Keratinocyte (primary cell): ENCODE data around the gene PCDHB13. TPM values are rescaled to one million over a fixed set of nuclear protein-coding genes. Genes with fewer than 3 reads are reported as not detected.

Experiments
- DNase-seq: peaks from one replicate; pipeline ENCODE4 v3.0.0-alpha.2; 2011; ENCODE audit warnings: low read depth, missing footprints, low spot score
- FAIRE-seq: peaks from 2 replicates; lab custom pipeline; 2011; peaks lifted over from hg19 to GRCh38; lab: Jason Lieb, UNC
- H2AFZ ChIP-seq: 2 replicates; pipeline ENCODE4 v1.6.0; 2012; ENCODE audit warnings: low read length, control low read depth, inconsistent platforms; ENCODE audit not compliant: control insufficient read depth
- H3K27ac ChIP-seq: 2 replicates; pipeline ENCODE4 v1.5.1; 2011; ENCODE audit warnings: low read length; ENCODE audit not compliant: control insufficient read depth, insufficient read depth
- H3K27me3 ChIP-seq: 3 replicates; pipeline ENCODE4 v1.6.0; 2011; ENCODE audit warnings: low read length; ENCODE audit not compliant: control insufficient read depth, insufficient read depth; ENCODE audit errors: extremely low read depth
- H3K36me3 ChIP-seq, 2 experiments: 2 replicates in 1 of 2; 3 replicates in 1 of 2; pipeline ENCODE4 v1.5.1; 2011; ENCODE audit warnings: low read length in 2 of 2, mild to moderate bottlenecking in 1 of 2; ENCODE audit not compliant: control insufficient read depth in 2 of 2, insufficient read depth in 2 of 2; ENCODE audit errors: extremely low read depth in 1 of 2
- H3K4me1 ChIP-seq: 3 replicates; pipeline ENCODE4 v1.5.1; 2011; ENCODE audit warnings: low read length; ENCODE audit not compliant: control insufficient read depth, insufficient read depth; ENCODE audit errors: extremely low read depth
- H3K4me2 ChIP-seq: 3 replicates; pipeline ENCODE4 v1.6.0; 2011; ENCODE audit warnings: low read depth, low read length; ENCODE audit not compliant: control insufficient read depth, insufficient read depth; ENCODE audit errors: extremely low read depth
- H3K4me3 ChIP-seq, 3 experiments: fragments of 200-600 bp in 1 of 3; sonication (generic) in 1 of 3; 2 replicates in 2 of 3; 3 replicates in 1 of 3; pipeline ENCODE4 v1.5.1; 2011 to 2016; ENCODE audit warnings: low read length in 3 of 3, mild to moderate bottlenecking in 3 of 3, control low read depth in 2 of 3, inconsistent platforms in 1 of 3, low read depth in 1 of 3, mixed read lengths in 1 of 3, mixed run types in 1 of 3, moderate library complexity in 1 of 3; ENCODE audit not compliant: control insufficient read depth in 2 of 3, insufficient read depth in 2 of 3; ENCODE audit errors: extremely low read depth in 1 of 3
- H3K79me2 ChIP-seq: 2 replicates; pipeline ENCODE4 v1.6.0; 2012; ENCODE audit warnings: low read length; ENCODE audit not compliant: control insufficient read depth, insufficient read depth
- H3K9ac ChIP-seq: 3 replicates; pipeline ENCODE4 v1.6.0; 2011; ENCODE audit warnings: low read length; ENCODE audit not compliant: control insufficient read depth, insufficient read depth; ENCODE audit errors: extremely low read depth
- H3K9me1 ChIP-seq: 3 replicates; pipeline ENCODE4 v1.6.0; 2011; ENCODE audit warnings: low read length; ENCODE audit not compliant: control insufficient read depth, insufficient read depth; ENCODE audit errors: extremely low read depth
- H3K9me3 ChIP-seq: 2 replicates; pipeline ENCODE4 v1.5.1; 2012; ENCODE audit warnings: low read depth, low read length; ENCODE audit not compliant: control insufficient read depth
- H4K20me1 ChIP-seq: 3 replicates; pipeline ENCODE4 v1.6.0; 2011; ENCODE audit warnings: low read length; ENCODE audit not compliant: control insufficient read depth, insufficient read depth; ENCODE audit errors: extremely low read depth
- CTCF ChIP-seq, 3 experiments: IDR thresholded peaks in 1 of 3; conservative IDR thresholded peaks in 1 of 3; optimal IDR thresholded peaks in 1 of 3; 2 replicates in 2 of 3; 3 replicates in 1 of 3; pipeline versions ENCODE3 to v1.5.1; 2011; ENCODE audit warnings: low read length in 3 of 3, mild to moderate bottlenecking in 3 of 3, moderate library complexity in 2 of 3, control low read depth in 1 of 3, inconsistent platforms in 1 of 3; ENCODE audit not compliant: insufficient read depth in 2 of 3; ENCODE audit errors: extremely low read depth in 1 of 3
- EZH2 ChIP-seq: IDR thresholded peaks from one replicate; pipeline ENCODE4 v1.6.1; 2012; ENCODE audit warnings: inconsistent platforms, mild to moderate bottlenecking, low read length, moderate library complexity
- dilution Hi-C: fragments of 300-500 bp; cut with MboI; formaldehyde crosslinking; loops from one replicate; pipeline ENCODE4 v1.7.0; 2020; ENCODE audit warnings: low sequenced_read_pairs; ENCODE audit not compliant: extremely low pct_ligation_motif_present
- polyA plus RNA-seq, 5 experiments: library from polyadenylated mRNA; depleted of rRNA in 3 of 5; stranded (reverse) in 3 of 5; stranded (forward) in 1 of 5; unstranded in 1 of 5; fragments of >200 nt; gene quantifications; 1 replicate in 1 of 5; 2 replicates in 3 of 5; 3 replicates in 1 of 5; pipeline versions ENCODE4 v1.2.1 to v1.2.3, GENCODE V29; 2011 to 2012; ENCODE audit warnings: missing spikeins in 2 of 5, low read depth in 1 of 5, low replicate concordance in 1 of 5

The PCDHB13 gene
- polyA plus RNA-seq, 1 donor (not counting 4 experiments of a cell fraction or from before 2014, with no cell fraction given) = 0.07 TPM

GRCh38 chr5:141261238-141261546 lies 47.5 kb downstream of the PCDHB13 start:
- TF ChIP-seq CTCF (optimal IDR thresholded peaks at IDR 0.05 in 1 of 3, IDR thresholded peaks at IDR 0.05 in 1 of 3, conservative IDR thresholded peaks at IDR 0.05 in 1 of 3; ENCODE audit: extremely low read depth in 1 of 3, insufficient read depth in 2 of 3, low read length in 3 of 3) (no peak), EZH2 (no peak)
- Histone ChIP-seq H3K4me2 (no peak overlapping the region), H3K27me3 (no peaks in the 10 kb centered on the region), H3K9ac (no peak overlapping the region), H3K27ac (no peak overlapping the region), H3K4me1 (no peaks in the 10 kb centered on the region), H2AFZ (no peak overlapping the region), H3K9me1 (no peaks in the 10 kb centered on the region), H3K9me3 (peaks cover 7% of the 10 kb centered on the region), H3K79me2 (no peaks in the 10 kb centered on the region), H4K20me1 (no peaks in the 10 kb centered on the region), H3K36me3 (no peaks in the 10 kb centered on the region), H3K4me3 (no peak overlapping the region)
- dilution Hi-C loops = no loop called here
- no peak for FAIRE-seq
- no peak for DNase-seq

Other genes starting within 250 kb of the PCDHB13 start
- gene PCDHAC2, start 247.4 kb upstream of the PCDHB13 start, polyA plus RNA-seq = 1.2 to 2.1 TPM (median 1.9 TPM) in 3 replicates
- gene PCDHB1, start 162.5 kb upstream of the PCDHB13 start, polyA plus RNA-seq = not detected in 3 replicates
- 0.26 to 1.1 TPM (median 0.46 TPM) in 3 replicates for gene PCDHB2, start 119.3 kb upstream of the PCDHB13 start, polyA plus RNA-seq
- gene PCDHB3, start 113.4 kb upstream of the PCDHB13 start, polyA plus RNA-seq = 0.03 to 0.08 TPM (median 0.05 TPM) in 3 replicates
- 0.04 to 0.05 TPM in 2 of 3 replicates, not detected in the other for gene PCDHB4, start 92.1 kb upstream of the PCDHB13 start, polyA plus RNA-seq
- 0.07 to 0.10 TPM (median 0.09 TPM) in 3 replicates for gene PCDHB5, start 78.7 kb upstream of the PCDHB13 start, polyA plus RNA-seq
- 0.03 to 0.08 TPM (median 0.05 TPM) in 3 replicates for gene PCDHB6, start 63.9 kb upstream of the PCDHB13 start, polyA plus RNA-seq
- not detected in 3 replicates for gene PCDHB7, start 41.3 kb upstream of the PCDHB13 start, polyA plus RNA-seq
- gene PCDHB8, start 36.1 kb upstream of the PCDHB13 start, polyA plus RNA-seq = not detected in 3 replicates
- gene PCDHB16, start 31.5 kb upstream of the PCDHB13 start, polyA plus RNA-seq = 0.02 to 0.09 TPM (median 0.07 TPM) in 3 replicates
- 0.01 TPM in 1 of 3 replicates, not detected in the others for gene PCDHB9, start 26.8 kb upstream of the PCDHB13 start, polyA plus RNA-seq
- gene PCDHB10, start 21.6 kb upstream of the PCDHB13 start, polyA plus RNA-seq = 0.04 to 0.07 TPM (median 0.05 TPM) in 3 replicates
- not detected in 3 replicates for gene PCDHB11, start 14.3 kb upstream of the PCDHB13 start, polyA plus RNA-seq
- gene PCDHB12, start 5.2 kb upstream of the PCDHB13 start, polyA plus RNA-seq = 0.03 TPM in 1 of 3 replicates, not detected in the others
- gene PCDHB14, start 9.4 kb downstream of the PCDHB13 start, polyA plus RNA-seq = 0.13 to 0.41 TPM (median 0.20 TPM) in 3 replicates
- 0.03 to 0.31 TPM (median 0.09 TPM) in 3 replicates for gene PCDHB15, start 31.5 kb downstream of the PCDHB13 start, polyA plus RNA-seq
- not detected in 3 replicates for gene SLC25A2, start 90.1 kb downstream of the PCDHB13 start, polyA plus RNA-seq
- 37.5 to 58.9 TPM (median 47.5 TPM) in 3 replicates for gene TAF7, start 106.9 kb downstream of the PCDHB13 start, polyA plus RNA-seq
- 0.08 to 0.17 TPM (median 0.09 TPM) in 3 replicates for gene PCDHGA1, start 116.6 kb downstream of the PCDHB13 start, polyA plus RNA-seq
- 0.14 to 0.37 TPM (median 0.35 TPM) in 3 replicates for gene PCDHGA2, start 124.8 kb downstream of the PCDHB13 start, polyA plus RNA-seq
- 0.03 to 0.05 TPM in 2 of 3 replicates, not detected in the other for gene PCDHGA3, start 129.9 kb downstream of the PCDHB13 start, polyA plus RNA-seq
- gene PCDHGB1, start 136.2 kb downstream of the PCDHB13 start, polyA plus RNA-seq = 0.08 to 0.15 TPM (median 0.09 TPM) in 3 replicates
- 0.05 to 0.15 TPM (median 0.14 TPM) in 3 replicates for gene PCDHGA4, start 141.1 kb downstream of the PCDHB13 start, polyA plus RNA-seq
- 0.12 to 0.15 TPM (median 0.12 TPM) in 3 replicates for gene PCDHGB2, start 146.1 kb downstream of the PCDHB13 start, polyA plus RNA-seq
- 0.01 to 0.07 TPM (median 0.06 TPM) in 3 replicates for gene PCDHGA5, start 150.2 kb downstream of the PCDHB13 start, polyA plus RNA-seq
- gene PCDHGB3, start 156.3 kb downstream of the PCDHB13 start, polyA plus RNA-seq = 0.17 to 0.28 TPM (median 0.18 TPM) in 3 replicates
- 0.16 to 0.36 TPM (median 0.28 TPM) in 3 replicates for gene PCDHGA6, start 160.0 kb downstream of the PCDHB13 start, polyA plus RNA-seq
- gene PCDHGA7, start 168.8 kb downstream of the PCDHB13 start, polyA plus RNA-seq = 0.13 to 0.24 TPM (median 0.14 TPM) in 3 replicates
- 1.6 to 2.7 TPM (median 2.4 TPM) in 3 replicates for gene PCDHGB4, start 173.8 kb downstream of the PCDHB13 start, polyA plus RNA-seq
- 0.08 to 0.09 TPM (median 0.09 TPM) in 3 replicates for gene PCDHGA8, start 178.7 kb downstream of the PCDHB13 start, polyA plus RNA-seq
- 1.8 to 4.3 TPM (median 1.9 TPM) in 3 replicates for gene PCDHGB5, start 184.0 kb downstream of the PCDHB13 start, polyA plus RNA-seq
- gene PCDHGA9, start 188.9 kb downstream of the PCDHB13 start, polyA plus RNA-seq = 0.24 to 0.35 TPM (median 0.28 TPM) in 3 replicates
- 0.19 to 0.30 TPM (median 0.23 TPM) in 3 replicates for gene PCDHGB6, start 194.1 kb downstream of the PCDHB13 start, polyA plus RNA-seq
- gene PCDHGA10, start 199.1 kb downstream of the PCDHB13 start, polyA plus RNA-seq = 1.3 to 1.8 TPM (median 1.6 TPM) in 3 replicates
- gene PCDHGB7, start 203.8 kb downstream of the PCDHB13 start, polyA plus RNA-seq = 0.66 to 1.1 TPM (median 0.69 TPM) in 3 replicates
- 1.4 to 2.5 TPM (median 1.4 TPM) in 3 replicates for gene PCDHGA11, start 207.1 kb downstream of the PCDHB13 start, polyA plus RNA-seq
- gene PCDHGA12, start 216.6 kb downstream of the PCDHB13 start, polyA plus RNA-seq = 0.69 to 1.9 TPM (median 1.0 TPM) in 3 replicates